Astrocyte (in vitro differentiated cells and primary cell): ENCODE results near the gene ASPG.

Source experiments
- EZH2 ChIP-seq: IDR thresholded peaks from 2 replicates; pipeline ENCODE4 v1.6.1; 2012; ENCODE audit warnings: mild to moderate bottlenecking, low read length, inconsistent platforms; ENCODE audit not compliant: insufficient read depth
- TF ChIP-seq, protein P1 (sequence below): IDR thresholded peaks from 2 replicates; pipeline ENCODE4 v1.5.1; 2011; ENCODE audit warnings: low read depth, mild to moderate bottlenecking, inconsistent platforms, low read length, moderate library complexity; ENCODE audit not compliant: insufficient read depth

DNA sequence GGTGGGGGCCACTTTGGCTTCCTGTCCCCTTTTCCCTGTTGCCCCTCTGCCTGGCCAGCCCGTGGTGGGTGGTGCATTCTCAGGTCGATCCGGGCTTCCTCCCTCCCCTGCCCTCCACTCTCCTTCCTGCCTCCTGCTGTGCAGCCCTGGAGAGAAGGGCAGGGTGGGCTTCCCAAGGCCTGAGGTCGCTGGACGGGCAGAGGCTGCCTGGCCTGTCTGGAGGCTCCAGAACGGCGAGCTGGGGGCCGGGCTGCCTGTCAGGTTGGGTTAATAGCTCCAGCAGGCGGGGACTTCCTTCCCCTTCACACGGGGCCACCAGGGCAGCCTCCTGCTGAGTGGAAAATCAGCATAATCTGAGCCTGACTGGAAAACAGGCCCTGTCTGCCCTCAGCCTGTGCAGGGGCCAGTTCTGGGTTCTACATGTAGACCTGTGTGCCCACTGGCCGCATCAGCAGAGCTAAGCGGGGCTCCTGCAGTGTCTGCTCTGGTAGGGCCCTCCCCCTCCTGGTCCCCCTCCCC lies 64.2 kb downstream of the ASPG start:
- TF ChIP-seq EZH2 = no peak
- TF ChIP-seq, protein P1, sequence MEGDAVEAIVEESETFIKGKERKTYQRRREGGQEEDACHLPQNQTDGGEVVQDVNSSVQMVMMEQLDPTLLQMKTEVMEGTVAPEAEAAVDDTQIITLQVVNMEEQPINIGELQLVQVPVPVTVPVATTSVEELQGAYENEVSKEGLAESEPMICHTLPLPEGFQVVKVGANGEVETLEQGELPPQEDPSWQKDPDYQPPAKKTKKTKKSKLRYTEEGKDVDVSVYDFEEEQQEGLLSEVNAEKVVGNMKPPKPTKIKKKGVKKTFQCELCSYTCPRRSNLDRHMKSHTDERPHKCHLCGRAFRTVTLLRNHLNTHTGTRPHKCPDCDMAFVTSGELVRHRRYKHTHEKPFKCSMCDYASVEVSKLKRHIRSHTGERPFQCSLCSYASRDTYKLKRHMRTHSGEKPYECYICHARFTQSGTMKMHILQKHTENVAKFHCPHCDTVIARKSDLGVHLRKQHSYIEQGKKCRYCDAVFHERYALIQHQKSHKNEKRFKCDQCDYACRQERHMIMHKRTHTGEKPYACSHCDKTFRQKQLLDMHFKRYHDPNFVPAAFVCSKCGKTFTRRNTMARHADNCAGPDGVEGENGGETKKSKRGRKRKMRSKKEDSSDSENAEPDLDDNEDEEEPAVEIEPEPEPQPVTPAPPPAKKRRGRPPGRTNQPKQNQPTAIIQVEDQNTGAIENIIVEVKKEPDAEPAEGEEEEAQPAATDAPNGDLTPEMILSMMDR = no peak
